ENCODE results near the gene HERC3.

The HERC3 gene

DNA sequence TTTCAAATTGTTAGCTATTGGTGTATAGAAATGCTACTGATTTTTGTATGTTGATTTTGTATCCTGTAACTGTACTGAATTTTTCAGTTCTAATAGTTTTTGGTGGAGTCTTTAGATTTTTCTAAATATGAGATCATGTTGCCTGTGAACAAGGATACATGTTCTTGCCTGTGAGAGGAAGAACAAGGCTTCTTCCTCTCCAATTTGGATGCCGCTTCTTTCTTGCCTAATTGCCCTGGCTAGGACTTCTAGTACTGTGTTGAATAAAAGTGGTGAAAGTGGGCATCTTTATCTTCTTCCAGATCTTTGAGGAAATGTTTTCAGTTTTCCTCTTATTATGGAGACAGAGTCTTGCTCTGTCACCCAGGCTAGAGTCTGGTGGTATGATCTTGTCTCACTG is 121.5 kb downstream of the HERC3 start:
- no peak overlapping the region for H3K4me2 ChIP-seq (ENCODE audit: low read length)
- H3K4ac ChIP-seq (ENCODE audit: low read depth, low read length), result no peak overlapping the region
- H3K14ac ChIP-seq (ENCODE audit: low read length), result no peak overlapping the region
- no peak overlapping the region for H3K23ac ChIP-seq (ENCODE audit: low read length)
- no peak overlapping the region for H3K27ac ChIP-seq (ENCODE audit: low read depth, low read length)
- H2BK120ac ChIP-seq (ENCODE audit: insufficient read depth, low read length, poor library complexity), result no peak overlapping the region
- H2BK5ac ChIP-seq (ENCODE audit: low read depth, low read length, poor library complexity), result no peak overlapping the region
- no peaks in the 10 kb centered on the region for H3K27me3 ChIP-seq (ENCODE audit: insufficient read depth, low read length)
- no peak overlapping the region for H2AK5ac ChIP-seq (ENCODE audit: low read length)
- no peak overlapping the region for H4K91ac ChIP-seq (ENCODE audit: low read depth, low read length)
- no peaks in the 10 kb centered on the region for H3K4me1 ChIP-seq (ENCODE audit: control insufficient read depth in 1 of 2, insufficient read depth in 2 of 2, low read length in 2 of 2)
- H3K79me2 ChIP-seq (ENCODE audit: control insufficient read depth, insufficient read depth, low read length, poor library complexity), result no peaks in the 10 kb centered on the region
- no peak overlapping the region for H4K12ac ChIP-seq (ENCODE audit: low read depth, low read length)
- no peak overlapping the region for H4K8ac ChIP-seq (ENCODE audit: low read depth, low read length)
- H2AFZ ChIP-seq (ENCODE audit: insufficient read depth, low read length, poor library complexity), result no peak overlapping the region
- H3K79me1 ChIP-seq (ENCODE audit: low read length), result no peaks in the 10 kb centered on the region
- H3K18ac ChIP-seq (ENCODE audit: low read length), result no peak overlapping the region
- H3K36me3 ChIP-seq (ENCODE audit: control insufficient read depth in 1 of 2, insufficient read depth in 2 of 2, low read length in 2 of 2), result no peaks in the 10 kb centered on the region
- no peak overlapping the region for H2BK12ac ChIP-seq (ENCODE audit: low read length)
- H3K9me3 ChIP-seq (ENCODE audit: insufficient read depth, low read depth, low read length), result no peaks in the 10 kb centered on the region
- no peak overlapping the region for H3K9ac ChIP-seq (ENCODE audit: low read length)
- DNase-seq, result no peak
- no peak overlapping the region for H3K4me3 ChIP-seq (ENCODE audit: low read depth, low read length)
- WGBS (ENCODE audit: extremely low coverage, insufficient coverage, insufficient read length), result no CpG with 5 or more reads among the region's 1 CpG

DNA sequence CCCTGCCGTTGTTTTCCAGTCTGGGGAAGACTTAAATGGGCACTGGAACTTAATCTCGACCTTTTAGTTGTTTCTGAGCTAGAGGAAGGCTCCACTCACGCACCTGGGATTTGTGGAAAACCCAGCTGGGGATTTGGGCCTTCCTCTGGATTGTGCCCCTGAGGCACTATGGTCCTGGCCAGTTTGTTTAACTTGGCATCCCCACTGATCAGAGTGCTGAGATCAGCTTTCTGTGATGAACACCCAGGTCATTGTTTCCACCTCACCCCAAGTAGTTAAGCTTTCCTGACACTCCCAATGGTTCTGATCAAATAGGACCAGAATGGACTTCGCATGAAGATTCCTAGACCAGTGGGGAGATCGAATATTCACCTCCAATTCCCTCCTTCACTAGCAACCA is 125.8 kb downstream of the HERC3 start:
- H3K4me1 ChIP-seq (ENCODE audit: control insufficient read depth in 1 of 2, insufficient read depth in 2 of 2, low read length in 2 of 2), result no peaks in the 10 kb centered on the region
- no peak overlapping the region for H3K4ac ChIP-seq (ENCODE audit: low read depth, low read length)
- WGBS (ENCODE audit: extremely low coverage, insufficient coverage, insufficient read length), result no CpG with 5 or more reads among the region's 5 CpGs

DNA sequence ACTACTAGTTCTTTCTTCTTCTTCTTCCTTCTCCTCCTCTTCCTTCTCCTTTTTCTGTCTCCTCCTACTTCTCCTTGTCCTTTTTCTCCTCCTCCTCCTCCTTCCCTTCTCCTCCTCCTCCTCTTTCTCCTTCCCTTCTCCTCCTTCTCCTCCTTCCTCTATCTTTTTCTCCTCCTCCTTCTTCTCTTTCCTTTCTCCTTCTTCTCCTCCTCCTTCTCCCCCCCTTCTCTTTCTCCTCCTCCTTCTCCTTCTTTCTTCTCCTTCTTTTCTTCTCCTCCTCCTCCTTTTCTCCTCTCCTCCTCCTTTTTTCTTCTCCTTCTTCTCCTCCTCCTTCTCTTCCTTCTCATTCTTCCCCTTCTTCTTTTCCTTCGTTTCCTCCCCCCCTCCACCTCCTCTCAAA is 127.1 kb downstream of the HERC3 start:
- Histone ChIP-seq H3K9me3 (ENCODE audit: insufficient read depth, low read depth, low read length) (no peaks in the 10 kb centered on the region), H3K36me3 (ENCODE audit: control insufficient read depth in 1 of 2, insufficient read depth in 2 of 2, low read length in 2 of 2) (no peaks in the 10 kb centered on the region), H3K4me2 (ENCODE audit: low read length) (no peak overlapping the region), H4K12ac (ENCODE audit: low read depth, low read length) (no peak overlapping the region), H3K27me3 (ENCODE audit: insufficient read depth, low read length) (no peaks in the 10 kb centered on the region), H3K9ac (ENCODE audit: low read length) (no peak overlapping the region), H2BK120ac (ENCODE audit: insufficient read depth, low read length, poor library complexity) (no peak overlapping the region), H3K4me1 (ENCODE audit: control insufficient read depth in 1 of 2, insufficient read depth in 2 of 2, low read length in 2 of 2) (no peaks in the 10 kb centered on the region), H3K23ac (ENCODE audit: low read length) (no peak overlapping the region), H3K4ac (ENCODE audit: low read depth, low read length) (no peak overlapping the region), H4K91ac (ENCODE audit: low read depth, low read length) (no peak overlapping the region), H2BK5ac (ENCODE audit: low read depth, low read length, poor library complexity) (no peak overlapping the region), H2AFZ (ENCODE audit: insufficient read depth, low read length, poor library complexity) (no peak overlapping the region), H3K14ac (ENCODE audit: low read length) (no peak overlapping the region), H3K27ac (ENCODE audit: low read depth, low read length) (no peak overlapping the region), H3K4me3 (ENCODE audit: low read depth, low read length) (no peak overlapping the region), H3K18ac (ENCODE audit: low read length) (no peak overlapping the region), H2BK12ac (ENCODE audit: low read length) (no peak overlapping the region), H3K79me2 (ENCODE audit: control insufficient read depth, insufficient read depth, low read length, poor library complexity) (no peaks in the 10 kb centered on the region), H3K79me1 (ENCODE audit: low read length) (no peaks in the 10 kb centered on the region), H2AK5ac (ENCODE audit: low read length) (no peak overlapping the region), H4K8ac (ENCODE audit: low read depth, low read length) (no peak overlapping the region)
- 100% methylated on average over 1 of the region's 1 CpG for WGBS (ENCODE audit: extremely low coverage, insufficient coverage, insufficient read length)
- no peak for DNase-seq

More for the DNA sequence above, 125.8 kb downstream of the HERC3 start:
- H3K14ac ChIP-seq (ENCODE audit: low read length), result no peak overlapping the region
- H2AK5ac ChIP-seq (ENCODE audit: low read length), result no peak overlapping the region
- no peak overlapping the region for H3K4me2 ChIP-seq (ENCODE audit: low read length)
- H3K27ac ChIP-seq (ENCODE audit: low read depth, low read length), result no peak overlapping the region
- H2BK120ac ChIP-seq (ENCODE audit: insufficient read depth, low read length, poor library complexity), result no peak overlapping the region
- H4K12ac ChIP-seq (ENCODE audit: low read depth, low read length), result no peak overlapping the region
- H4K91ac ChIP-seq (ENCODE audit: low read depth, low read length), result no peak overlapping the region
- no peak overlapping the region for H2BK12ac ChIP-seq (ENCODE audit: low read length)
- H3K9ac ChIP-seq (ENCODE audit: low read length), result no peak overlapping the region
- no peak overlapping the region for H2AFZ ChIP-seq (ENCODE audit: insufficient read depth, low read length, poor library complexity)
- no peaks in the 10 kb centered on the region for H3K9me3 ChIP-seq (ENCODE audit: insufficient read depth, low read depth, low read length)
- H2BK5ac ChIP-seq (ENCODE audit: low read depth, low read length, poor library complexity), result no peak overlapping the region
- no peaks in the 10 kb centered on the region for H3K79me1 ChIP-seq (ENCODE audit: low read length)
- H3K4me3 ChIP-seq (ENCODE audit: low read depth, low read length), result no peak overlapping the region
- H3K18ac ChIP-seq (ENCODE audit: low read length), result no peak overlapping the region
- no peaks in the 10 kb centered on the region for H3K79me2 ChIP-seq (ENCODE audit: control insufficient read depth, insufficient read depth, low read length, poor library complexity)
- no peaks in the 10 kb centered on the region for H3K27me3 ChIP-seq (ENCODE audit: insufficient read depth, low read length)
- no peaks in the 10 kb centered on the region for H3K36me3 ChIP-seq (ENCODE audit: control insufficient read depth in 1 of 2, insufficient read depth in 2 of 2, low read length in 2 of 2)
- no peak overlapping the region for H3K23ac ChIP-seq (ENCODE audit: low read length)
- no peak for DNase-seq
- H4K8ac ChIP-seq (ENCODE audit: low read depth, low read length), result no peak overlapping the region

DNA sequence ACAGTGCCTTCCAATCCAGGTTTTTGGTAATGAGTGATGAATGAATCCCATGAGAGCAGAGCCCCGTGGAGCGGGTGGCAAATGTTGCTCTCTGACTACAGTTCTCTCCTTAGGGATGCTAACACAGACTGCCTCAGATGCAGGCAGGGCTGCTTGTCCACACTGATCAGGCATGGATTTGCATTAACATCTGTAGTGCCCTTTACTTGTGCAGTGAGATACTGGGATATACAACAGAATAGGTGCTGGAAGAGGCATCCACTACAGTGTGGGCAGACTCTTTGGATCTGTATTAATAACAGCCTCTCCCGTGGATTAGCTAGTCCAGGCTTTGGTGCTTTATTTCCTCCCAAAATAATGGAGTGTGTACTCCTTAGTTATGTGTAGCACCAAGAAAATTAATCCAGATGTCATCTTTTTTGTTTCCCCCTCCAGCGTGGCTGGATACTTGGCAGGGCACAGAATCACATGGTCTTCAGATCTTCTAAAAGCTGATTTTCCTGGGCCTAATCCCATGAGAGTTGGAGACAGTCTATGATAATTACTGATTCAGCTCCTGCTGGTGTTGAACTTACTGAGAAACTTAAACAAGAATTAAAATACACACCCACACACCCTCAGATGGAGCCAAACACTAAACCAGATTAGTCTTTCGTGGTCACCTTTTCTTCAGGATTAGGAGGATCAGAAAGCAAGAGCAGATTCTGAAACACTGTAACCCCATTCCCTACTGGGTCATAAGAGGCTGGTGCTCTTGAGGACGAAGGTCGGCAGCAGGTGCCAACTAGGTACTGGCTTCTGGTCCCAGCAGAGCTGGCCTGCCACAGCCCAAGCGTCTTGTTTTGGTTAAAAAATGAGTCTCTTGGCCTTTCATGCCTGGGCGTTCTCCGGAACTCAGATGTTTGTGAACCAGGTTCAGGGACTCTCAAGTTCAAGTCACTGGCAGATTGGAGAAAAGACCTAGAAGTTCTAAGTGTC is 128.5 kb downstream of the HERC3 start:
- WGBS (ENCODE audit: extremely low coverage, insufficient coverage, insufficient read length), result no CpG with 5 or more reads among the region's 10 CpGs
- H3K23ac ChIP-seq (ENCODE audit: low read length), result no peak overlapping the region
- H3K79me2 ChIP-seq (ENCODE audit: control insufficient read depth, insufficient read depth, low read length, poor library complexity), result no peaks in the 10 kb centered on the region
- H2BK12ac ChIP-seq (ENCODE audit: low read length), result no peak overlapping the region
- H3K9me3 ChIP-seq (ENCODE audit: insufficient read depth, low read depth, low read length), result no peaks in the 10 kb centered on the region
- no peak overlapping the region for H3K18ac ChIP-seq (ENCODE audit: low read length)
- H2AK5ac ChIP-seq (ENCODE audit: low read length), result no peak overlapping the region
- no peaks in the 10 kb centered on the region for H3K36me3 ChIP-seq (ENCODE audit: control insufficient read depth in 1 of 2, insufficient read depth in 2 of 2, low read length in 2 of 2)
- H4K12ac ChIP-seq (ENCODE audit: low read depth, low read length), result no peak overlapping the region
- H4K91ac ChIP-seq (ENCODE audit: low read depth, low read length), result no peak overlapping the region
- no peak overlapping the region for H2BK120ac ChIP-seq (ENCODE audit: insufficient read depth, low read length, poor library complexity)
- H3K4me1 ChIP-seq (ENCODE audit: control insufficient read depth in 1 of 2, insufficient read depth in 2 of 2, low read length in 2 of 2), result no peaks in the 10 kb centered on the region
- H3K27me3 ChIP-seq (ENCODE audit: insufficient read depth, low read length), result no peaks in the 10 kb centered on the region
- H3K79me1 ChIP-seq (ENCODE audit: low read length), result no peaks in the 10 kb centered on the region
- no peak overlapping the region for H3K4me2 ChIP-seq (ENCODE audit: low read length)
- H2BK5ac ChIP-seq (ENCODE audit: low read depth, low read length, poor library complexity), result no peak overlapping the region
- no peak overlapping the region for H4K8ac ChIP-seq (ENCODE audit: low read depth, low read length)
- DNase-seq, result no peak
- no peak overlapping the region for H3K9ac ChIP-seq (ENCODE audit: low read length)
- H3K4me3 ChIP-seq (ENCODE audit: low read depth, low read length), result no peak overlapping the region
- no peak overlapping the region for H2AFZ ChIP-seq (ENCODE audit: insufficient read depth, low read length, poor library complexity)
- H3K4ac ChIP-seq (ENCODE audit: low read depth, low read length), result no peak overlapping the region
- no peak overlapping the region for H3K14ac ChIP-seq (ENCODE audit: low read length)
- H3K27ac ChIP-seq (ENCODE audit: low read depth, low read length), result no peak overlapping the region

Measured in trophoblast cell (in vitro differentiated cells and primary cell).